Activated naive CD4-positive, alpha-beta T cell treated with anti-CD3 and anti-CD28 coated beads, Interleukin-2, amount 50 U/mL, for 72 hours (primary cell): ENCODE data around the gene ATP8A1. TPM values are rescaled to one million over a fixed set of nuclear protein-coding genes. Genes with fewer than 3 reads are reported as not detected.
A peak's percentile ranks its signal among the peaks of the same experiment; 100 is the strongest.

Experiments used
- ATAC-seq, 2 donors: fragments of 150-1000 bp; cut with Tn5 transposase; 2 replicates each; pipeline ENCODE4 v1.10.0; 2021; ENCODE audit warnings: mild to moderate bottlenecking in 2 of 2, moderate library complexity in 2 of 2
- DNase-seq, 2 donors: peaks; one replicate each; pipeline ENCODE4 v3.0.0; 2021 to 2022; ENCODE audit warnings: low spot score in 2 of 2
- H3K27ac Mint-ChIP-seq, 2 donors: one replicate each; pipeline ENCODE4 v1.8.0; 2022; ENCODE audit warnings: mild to moderate bottlenecking in 2 of 2, mixed read lengths in 2 of 2
- H3K36me3 Mint-ChIP-seq, 2 donors: one replicate each; pipeline ENCODE4 v1.8.0; 2022; ENCODE audit warnings: mixed read lengths in 2 of 2
- H3K9me3 Mint-ChIP-seq, 2 donors: one replicate each; pipeline ENCODE4 v1.8.0; 2022; ENCODE audit warnings: mixed read lengths in 2 of 2
- total RNA-seq, 2 donors: library from RNA; stranded (reverse); gene quantifications; one replicate each; pipeline ENCODE4 v1.2.3, GENCODE V29; 2022

The ATP8A1 gene
- total RNA-seq, 2 donors from 2014 or later, result 36.6 to 45.7 TPM

DNA sequence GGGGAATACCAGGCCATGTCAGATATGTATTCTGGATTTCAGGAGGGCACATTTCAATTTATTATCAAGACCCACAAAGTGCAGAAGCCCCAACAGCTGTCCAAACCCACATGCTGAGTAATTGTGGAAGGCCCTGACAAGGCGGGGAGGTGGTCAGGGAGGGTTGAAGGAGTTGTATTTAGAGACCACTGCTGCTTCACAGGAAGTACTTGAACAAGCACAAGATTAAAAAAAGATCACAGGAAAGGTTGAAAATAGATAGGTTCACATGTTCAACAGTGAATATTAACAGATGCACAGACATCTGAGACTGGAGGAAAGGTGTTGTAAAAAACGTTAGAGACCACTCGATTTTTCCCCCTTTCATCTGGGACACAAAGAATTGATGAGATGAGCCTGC is 17.9 kb downstream of the ATP8A1 start:
- Mint-ChIP-seq H3K36me3 (peaks cover 0 to 5% of the 10 kb centered on the region in 2 donors), H3K9me3 (peaks cover 0 to 8% of the 10 kb centered on the region in 2 donors), H3K27ac (peak overlapping the region; percentile 52 to 72)
- peak; percentile 19 to 20 for ATAC-seq
- no peak for DNase-seq

DNA sequence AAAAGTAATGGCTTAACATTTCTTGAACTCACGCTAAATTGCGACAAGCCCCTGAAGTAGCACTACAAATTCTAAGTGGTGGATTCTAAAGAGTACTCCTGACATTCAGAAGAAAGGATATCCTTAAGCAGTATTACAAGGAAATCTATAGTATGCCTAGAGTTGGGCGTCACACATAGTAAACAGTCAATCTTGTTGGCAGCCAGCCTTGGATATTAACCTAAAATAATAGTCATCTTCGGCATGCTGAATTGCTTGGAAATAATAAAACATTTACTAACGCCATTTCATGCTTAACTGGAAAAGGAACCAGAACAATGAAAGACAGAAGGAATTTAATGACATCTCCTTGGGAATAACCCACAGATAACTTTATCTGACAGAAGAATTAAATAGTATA is 18.6 kb downstream of the ATP8A1 start:
- peaks cover 0 to 8% of the 10 kb centered on the region in 2 donors for H3K36me3 Mint-ChIP-seq
- H3K9me3 Mint-ChIP-seq, result peaks cover 0 to 8% of the 10 kb centered on the region in 2 donors
- no peak for DNase-seq
- ATAC-seq, result no peak
- no peak overlapping the region for H3K27ac Mint-ChIP-seq

DNA sequence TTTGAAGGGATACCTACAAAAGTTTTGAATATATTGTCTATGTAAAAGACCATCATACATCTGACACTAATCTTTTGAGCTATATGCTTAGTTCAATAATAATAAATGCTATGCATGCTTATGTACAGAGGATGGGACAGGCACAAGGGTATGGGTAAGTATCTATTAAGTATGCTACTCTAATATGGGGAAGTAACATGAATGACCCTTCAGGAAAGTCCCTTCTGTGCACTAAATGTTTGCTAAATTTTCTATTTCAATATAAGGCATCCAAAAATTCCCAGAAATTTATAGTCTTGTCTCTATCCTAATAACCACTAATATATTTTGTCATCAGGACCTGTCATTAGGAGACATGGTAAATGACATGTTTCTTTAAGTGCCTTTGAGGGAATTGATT is 19.0 kb downstream of the ATP8A1 start:
- no peak overlapping the region for H3K27ac Mint-ChIP-seq
- ATAC-seq, result no peak
- H3K36me3 Mint-ChIP-seq, result peaks cover 0 to 13% of the 10 kb centered on the region in 2 donors
- DNase-seq, result no peak
- H3K9me3 Mint-ChIP-seq, result peaks cover 0 to 8% of the 10 kb centered on the region in 2 donors

GRCh38 chr4:42637104-42637503 is 19.8 kb downstream of the ATP8A1 start:
- no peak for ATAC-seq
- no peak for DNase-seq
- Mint-ChIP-seq H3K36me3 (peaks cover 0 to 17% of the 10 kb centered on the region in 2 donors), H3K27ac (no peak overlapping the region), H3K9me3 (peaks cover 0 to 8% of the 10 kb centered on the region in 2 donors)

DNA sequence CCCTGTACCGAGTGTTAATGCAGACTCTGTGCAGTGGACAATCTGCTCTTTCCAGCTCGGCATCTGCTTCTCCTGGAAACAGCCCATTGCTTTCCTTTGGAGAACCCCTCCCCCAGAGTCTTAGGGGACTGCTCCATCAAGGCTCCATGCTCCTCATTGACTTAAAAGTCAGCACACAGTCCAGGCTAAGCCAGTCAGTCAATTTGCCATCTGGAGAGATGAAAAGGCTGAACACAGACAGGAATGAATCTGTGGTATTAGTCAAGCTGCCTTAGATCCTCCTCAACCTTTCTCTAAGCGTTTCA is 20.3 kb downstream of the ATP8A1 start:
- peaks cover 0 to 22% of the 10 kb centered on the region in 2 donors for H3K36me3 Mint-ChIP-seq
- no peak overlapping the region for H3K27ac Mint-ChIP-seq
- peaks cover 2 to 8% of the 10 kb centered on the region in 2 donors for H3K9me3 Mint-ChIP-seq
- ATAC-seq (no peak), DNase-seq (no peak)

- DNase-seq (no peak), ATAC-seq (peak; percentile 65 to 94)
- Mint-ChIP-seq H3K27ac (peak overlapping the region; percentile 2 to 98), H3K36me3 (peaks cover 0 to 24% of the 10 kb centered on the region in 2 donors), H3K9me3 (peaks cover 4 to 8% of the 10 kb centered on the region in 2 donors)
Measured at GRCh38 chr4:42633605-42634388, 23.1 kb downstream of the ATP8A1 start.

DNA sequence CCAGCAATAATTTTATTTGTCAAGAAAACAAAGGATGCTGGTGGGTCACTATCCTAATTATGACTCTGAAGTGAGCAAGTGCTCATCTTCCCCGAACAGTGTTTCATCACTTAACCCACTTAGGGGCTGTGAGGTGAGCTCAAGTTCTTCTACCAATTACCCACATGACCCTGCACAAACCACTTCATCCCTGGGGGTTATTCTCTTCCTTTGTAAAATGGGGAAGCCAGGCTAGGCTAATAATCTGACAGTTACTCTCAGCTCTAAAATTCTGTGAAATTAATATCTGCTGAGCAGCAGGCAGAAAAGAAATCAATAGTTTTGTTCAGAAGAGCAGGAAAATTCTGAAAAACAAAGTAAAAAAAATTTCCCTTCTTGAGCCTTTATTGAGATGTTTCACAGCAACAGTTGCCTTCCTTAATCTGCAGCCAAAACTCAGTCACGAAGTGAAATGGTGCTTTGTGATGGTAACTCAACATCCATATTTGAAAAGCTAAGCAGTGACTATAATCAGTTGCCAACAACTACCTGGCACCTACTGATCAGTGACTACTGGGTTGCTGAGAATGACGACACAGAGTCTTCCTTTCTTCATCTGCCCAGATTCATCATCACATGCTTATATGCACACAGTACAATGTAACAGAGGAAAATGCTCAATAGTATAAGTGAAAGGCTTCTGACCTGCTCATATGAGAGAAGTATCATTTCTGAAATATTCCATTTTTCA is 24.1 kb downstream of the ATP8A1 start:
- Mint-ChIP-seq H3K36me3 (peaks cover 0 to 23% of the 10 kb centered on the region in 2 donors), H3K9me3 (peaks cover 4 to 8% of the 10 kb centered on the region in 2 donors), H3K27ac (peak overlapping the region in 1 of 2 donors; percentile 98)
- DNase-seq (no peak), ATAC-seq (peak in 1 of 2 donors; percentile 35)

DNA sequence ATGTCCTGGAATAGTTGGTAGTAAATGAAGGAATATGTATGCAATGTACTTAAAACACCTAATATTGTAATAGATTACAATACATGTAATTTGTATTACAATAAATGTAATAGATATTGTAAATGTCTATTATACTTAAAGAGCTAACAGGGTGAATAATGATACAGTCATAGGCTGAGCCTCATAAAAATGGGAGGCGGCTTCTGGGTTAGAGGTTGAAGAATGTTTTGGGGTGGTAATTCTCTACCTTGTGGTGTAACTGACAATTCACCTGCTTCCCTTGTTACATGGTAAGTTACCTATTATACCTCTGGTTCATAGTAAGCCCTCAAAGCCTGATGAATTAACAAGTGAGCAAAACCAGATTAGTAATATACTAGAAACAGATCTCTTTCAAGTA is 26.0 kb downstream of the ATP8A1 start:
- Mint-ChIP-seq H3K36me3 (peaks cover 0 to 23% of the 10 kb centered on the region in 2 donors), H3K9me3 (peaks cover 0 to 4% of the 10 kb centered on the region in 2 donors), H3K27ac (no peak overlapping the region)
- ATAC-seq (no peak), DNase-seq (no peak)

DNA sequence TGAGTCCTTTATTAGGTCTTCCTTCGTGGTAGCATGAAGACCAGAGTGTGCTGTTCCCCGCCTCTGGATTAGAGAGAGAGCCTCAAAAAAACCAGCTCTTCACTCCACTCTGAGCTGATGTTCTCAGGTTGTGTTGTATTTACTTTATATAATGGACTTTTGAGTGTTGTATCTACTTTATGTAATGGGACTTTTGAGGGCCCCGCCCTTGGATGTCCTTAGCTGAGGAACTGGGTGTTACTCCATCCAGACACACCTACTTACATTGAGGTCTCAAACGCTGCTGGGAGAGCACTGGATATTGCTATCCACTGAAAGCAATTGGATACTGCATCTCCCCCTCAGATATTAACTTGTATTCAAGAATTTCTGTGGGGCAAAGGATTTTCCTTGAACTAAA is 28.2 kb downstream of the ATP8A1 start:
- ATAC-seq (no peak), DNase-seq (no peak)
- H3K27ac Mint-ChIP-seq, result peak overlapping the region in 1 of 2 donors; percentile 82
- H3K36me3 Mint-ChIP-seq, result peaks cover 0 to 25% of the 10 kb centered on the region in 2 donors
- peaks cover 0 to 4% of the 10 kb centered on the region in 2 donors for H3K9me3 Mint-ChIP-seq

GRCh38 chr4:42627885-42628646 is 28.8 kb downstream of the ATP8A1 start:
- Mint-ChIP-seq H3K27ac (peak overlapping the region; percentile 82 to 96), H3K9me3 (peaks cover 0 to 4% of the 10 kb centered on the region in 2 donors)
- ATAC-seq, result peak; percentile 93

DNA sequence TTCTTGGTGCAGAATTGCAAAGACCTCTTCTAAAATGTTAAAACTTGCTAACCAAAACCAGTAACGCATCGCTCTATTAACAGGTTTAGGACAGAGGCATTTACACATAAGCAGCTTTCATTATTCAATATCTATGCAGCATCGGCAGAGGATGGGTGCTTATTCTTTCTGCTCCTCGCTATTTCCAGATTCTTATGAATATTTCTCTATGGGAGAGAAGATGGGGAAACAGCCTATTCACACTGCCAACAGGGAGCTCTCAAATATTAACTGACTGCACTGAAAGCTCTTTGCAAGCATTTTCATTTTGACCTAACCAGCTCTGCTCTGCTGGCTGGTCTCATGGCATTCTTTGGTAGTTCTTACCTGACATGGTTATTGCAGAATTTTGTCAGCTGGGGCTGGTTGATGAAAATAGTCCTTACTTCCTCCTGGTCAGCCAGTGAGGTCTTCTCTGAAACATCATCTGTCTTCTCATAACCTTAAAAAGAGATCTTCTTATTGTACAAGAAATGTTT is 30.2 kb downstream of the ATP8A1 start:
- H3K36me3 Mint-ChIP-seq, result peaks cover 0 to 26% of the 10 kb centered on the region in 2 donors
- peaks cover 0 to 3% of the 10 kb centered on the region in 2 donors for H3K9me3 Mint-ChIP-seq
- peak overlapping the region in 1 of 2 donors; percentile 82 for H3K27ac Mint-ChIP-seq
- DNase-seq (no peak), ATAC-seq (no peak)

More at GRCh38 chr4:42627885-42628646, 28.8 kb downstream of the ATP8A1 start:
- peak; percentile 35 to 57 for DNase-seq
- peaks cover 0 to 26% of the 10 kb centered on the region in 2 donors for H3K36me3 Mint-ChIP-seq

GRCh38 chr4:42625329-42625728 is 31.6 kb downstream of the ATP8A1 start:
- Mint-ChIP-seq H3K9me3 (no peaks in the 10 kb centered on the region), H3K36me3 (peaks cover 0 to 25% of the 10 kb centered on the region in 2 donors), H3K27ac (no peak overlapping the region)
- DNase-seq (no peak), ATAC-seq (no peak)

DNA sequence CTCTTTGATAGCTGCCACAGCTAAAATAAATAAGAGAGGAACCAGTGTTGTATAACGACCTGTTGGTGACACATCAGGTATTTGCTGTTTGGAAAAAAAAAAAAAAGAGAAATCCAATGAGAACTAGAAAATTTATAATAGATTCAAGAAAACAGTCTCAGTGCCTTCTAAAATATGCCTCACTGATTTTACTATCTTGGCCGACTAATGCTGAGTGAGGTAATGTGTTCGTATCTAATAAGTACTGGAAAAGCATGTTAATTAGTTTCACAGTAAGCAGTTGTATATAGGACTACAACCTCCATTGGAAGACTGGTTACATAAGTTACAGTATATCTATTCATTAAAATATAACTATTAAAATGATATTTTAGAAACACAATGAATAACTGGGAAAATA is 32.4 kb downstream of the ATP8A1 start:
- no peaks in the 10 kb centered on the region for H3K9me3 Mint-ChIP-seq
- ATAC-seq (no peak), DNase-seq (no peak)
- no peak overlapping the region for H3K27ac Mint-ChIP-seq
- peaks cover 0 to 32% of the 10 kb centered on the region in 2 donors for H3K36me3 Mint-ChIP-seq

GRCh38 chr4:42618023-42618422 is 38.9 kb downstream of the ATP8A1 start:
- peak overlapping the region in 1 of 2 donors; percentile 2 for H3K27ac Mint-ChIP-seq
- DNase-seq, result no peak
- ATAC-seq, result no peak
- peaks cover 13 to 44% of the 10 kb centered on the region in 2 donors for H3K36me3 Mint-ChIP-seq
- H3K9me3 Mint-ChIP-seq, result no peaks in the 10 kb centered on the region

DNA sequence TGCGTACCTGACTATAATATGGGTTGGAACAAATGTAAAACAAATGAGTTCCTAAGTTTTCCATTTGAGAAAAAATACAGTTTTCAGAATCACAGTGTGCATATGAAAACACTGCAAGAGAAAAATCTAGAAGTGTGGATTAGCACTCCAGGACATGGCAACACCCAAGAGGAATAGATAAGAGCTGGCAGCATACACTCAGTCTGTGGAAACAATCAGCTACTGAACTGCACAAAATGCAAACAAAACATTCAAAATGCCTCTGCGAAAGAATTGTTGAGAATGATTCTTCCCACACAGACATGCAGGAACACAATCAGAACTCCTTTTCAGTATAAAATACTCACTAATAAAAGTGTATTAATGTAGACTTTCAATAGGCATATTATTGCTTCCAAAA is 39.9 kb downstream of the ATP8A1 start:
- DNase-seq (no peak), ATAC-seq (no peak)
- Mint-ChIP-seq H3K27ac (no peak overlapping the region), H3K9me3 (no peaks in the 10 kb centered on the region), H3K36me3 (peaks cover 13 to 37% of the 10 kb centered on the region in 2 donors)

DNA sequence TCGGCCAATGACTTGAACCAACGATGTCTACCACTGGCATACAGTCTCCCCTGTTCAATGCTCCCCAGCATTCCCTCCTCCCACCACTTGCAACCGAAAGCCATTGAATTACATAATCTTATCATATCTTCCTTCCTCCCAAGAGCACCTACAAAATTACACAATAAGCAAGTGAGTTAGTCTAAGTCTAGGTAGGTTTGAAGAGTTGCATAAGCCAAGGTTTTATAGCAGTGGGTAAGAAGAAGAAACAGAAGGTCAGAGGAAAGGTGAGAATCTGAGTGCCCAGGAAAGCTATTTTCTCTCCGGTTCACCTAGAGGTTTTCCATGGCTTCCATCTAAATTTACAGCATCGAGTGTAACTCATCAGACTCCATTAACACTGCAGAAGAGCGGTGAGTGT is 40.3 kb downstream of the ATP8A1 start:
- Mint-ChIP-seq H3K36me3 (peaks cover 13 to 32% of the 10 kb centered on the region in 2 donors), H3K9me3 (no peaks in the 10 kb centered on the region), H3K27ac (no peak overlapping the region)
- ATAC-seq (no peak), DNase-seq (no peak)
